Kasumi-1 (cell line): ENCODE data around the gene FCRL2.
"Not testable (repeated sequence)": the region's sequence is repeated elsewhere in the genome, so short reads cannot be mapped to it uniquely, and the experiment has no call there.

Experiments
- DNase-seq, 2 experiments: peaks; one replicate each; lab custom pipeline; 2025; lab: John Stamatoyannopoulos, UW

Gene FCRL2

GRCh38 chr1:157753611-157754010, 23.3 kb downstream of the FCRL2 start:
- no peak for DNase-seq

- DNase-seq, result no peak
Measured at GRCh38 chr1:157751283-157751682, 25.6 kb downstream of the FCRL2 start.

GRCh38 chr1:157748262-157748817, 28.6 kb downstream of the FCRL2 start:
- no peak for DNase-seq

- no peak for DNase-seq
Measured at GRCh38 chr1:157739229-157739901, 37.6 kb downstream of the FCRL2 start.

- not testable (repeated sequence) for DNase-seq
Measured at GRCh38 chr1:157735991-157736390, 40.9 kb downstream of the FCRL2 start.

GRCh38 chr1:157734321-157734720, 42.6 kb downstream of the FCRL2 start:
- no peak for DNase-seq

GRCh38 chr1:157732755-157733154, 44.2 kb downstream of the FCRL2 start:
- DNase-seq, result no peak

- DNase-seq, result no peak
Measured at GRCh38 chr1:157725221-157725577, 51.7 kb downstream of the FCRL2 start.

- DNase-seq, result no peak
Measured at GRCh38 chr1:157724537-157725220, 52.3 kb downstream of the FCRL2 start.

- no peak for DNase-seq
Measured at GRCh38 chr1:157723157-157723556, 53.8 kb downstream of the FCRL2 start.

- no peak for DNase-seq
Measured at GRCh38 chr1:157721985-157722384, 54.9 kb downstream of the FCRL2 start.

GRCh38 chr1:157715736-157716135, 61.2 kb downstream of the FCRL2 start:
- DNase-seq, result no peak

GRCh38 chr1:157711802-157712201, 65.1 kb downstream of the FCRL2 start:
- DNase-seq, result no peak

GRCh38 chr1:157704878-157705277, 72.1 kb downstream of the FCRL2 start:
- DNase-seq, result no peak

GRCh38 chr1:157703981-157704380, 73.0 kb downstream of the FCRL2 start:
- DNase-seq, result no peak

GRCh38 chr1:157702308-157702825, 74.6 kb downstream of the FCRL2 start:
- DNase-seq, result no peak

GRCh38 chr1:157700732-157701131, 76.2 kb downstream of the FCRL2 start, which contains the start of gene FCRL3:
FCRL3 (minus strand) TSS chr1:157700769; CDS start chr1:157700489, 280 bp downstream.
- no peak for DNase-seq

GRCh38 chr1:157700305-157700704, 76.6 kb downstream of the FCRL2 start:
- DNase-seq, result no peak

- no peak for DNase-seq
Measured at GRCh38 chr1:157697781-157698569, 79.0 kb downstream of the FCRL2 start.

GRCh38 chr1:157696966-157697628, 79.8 kb downstream of the FCRL2 start:
- no peak for DNase-seq
